ENCODE data around the gene RAP1GAP.

RAP1GAP gene

DNA sequence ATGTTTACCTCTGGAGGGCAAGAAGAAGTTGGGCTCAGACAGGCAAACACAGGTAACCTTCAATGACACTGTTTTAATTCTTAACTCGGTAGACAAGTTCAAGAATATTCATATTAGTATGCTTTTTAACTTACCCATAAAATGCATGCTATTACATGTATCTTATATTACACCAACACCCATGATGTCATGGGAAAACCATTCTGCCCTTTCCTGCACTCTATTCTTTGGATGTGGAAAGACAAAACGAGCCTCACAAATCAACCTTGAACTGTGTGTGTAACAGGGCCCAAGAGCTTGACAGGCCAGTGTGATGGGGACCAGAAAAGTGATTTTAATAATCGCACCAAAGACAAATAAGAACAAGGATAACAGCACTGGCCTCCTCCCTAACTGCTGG, 22.6 kb upstream of the RAP1GAP start:
- TF ChIP-seq, protein P1, sequence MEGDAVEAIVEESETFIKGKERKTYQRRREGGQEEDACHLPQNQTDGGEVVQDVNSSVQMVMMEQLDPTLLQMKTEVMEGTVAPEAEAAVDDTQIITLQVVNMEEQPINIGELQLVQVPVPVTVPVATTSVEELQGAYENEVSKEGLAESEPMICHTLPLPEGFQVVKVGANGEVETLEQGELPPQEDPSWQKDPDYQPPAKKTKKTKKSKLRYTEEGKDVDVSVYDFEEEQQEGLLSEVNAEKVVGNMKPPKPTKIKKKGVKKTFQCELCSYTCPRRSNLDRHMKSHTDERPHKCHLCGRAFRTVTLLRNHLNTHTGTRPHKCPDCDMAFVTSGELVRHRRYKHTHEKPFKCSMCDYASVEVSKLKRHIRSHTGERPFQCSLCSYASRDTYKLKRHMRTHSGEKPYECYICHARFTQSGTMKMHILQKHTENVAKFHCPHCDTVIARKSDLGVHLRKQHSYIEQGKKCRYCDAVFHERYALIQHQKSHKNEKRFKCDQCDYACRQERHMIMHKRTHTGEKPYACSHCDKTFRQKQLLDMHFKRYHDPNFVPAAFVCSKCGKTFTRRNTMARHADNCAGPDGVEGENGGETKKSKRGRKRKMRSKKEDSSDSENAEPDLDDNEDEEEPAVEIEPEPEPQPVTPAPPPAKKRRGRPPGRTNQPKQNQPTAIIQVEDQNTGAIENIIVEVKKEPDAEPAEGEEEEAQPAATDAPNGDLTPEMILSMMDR (IDR thresholded peaks at IDR 0.05; ENCODE audit: low read depth, low read length, missing control alignments), result no peak
- no peak overlapping the region for H3K4me3 ChIP-seq (replicated peaks; ENCODE audit: low read depth, low read length)
- DNase-seq (ENCODE audit: extremely low read depth, low read depth), result no peak

DNA sequence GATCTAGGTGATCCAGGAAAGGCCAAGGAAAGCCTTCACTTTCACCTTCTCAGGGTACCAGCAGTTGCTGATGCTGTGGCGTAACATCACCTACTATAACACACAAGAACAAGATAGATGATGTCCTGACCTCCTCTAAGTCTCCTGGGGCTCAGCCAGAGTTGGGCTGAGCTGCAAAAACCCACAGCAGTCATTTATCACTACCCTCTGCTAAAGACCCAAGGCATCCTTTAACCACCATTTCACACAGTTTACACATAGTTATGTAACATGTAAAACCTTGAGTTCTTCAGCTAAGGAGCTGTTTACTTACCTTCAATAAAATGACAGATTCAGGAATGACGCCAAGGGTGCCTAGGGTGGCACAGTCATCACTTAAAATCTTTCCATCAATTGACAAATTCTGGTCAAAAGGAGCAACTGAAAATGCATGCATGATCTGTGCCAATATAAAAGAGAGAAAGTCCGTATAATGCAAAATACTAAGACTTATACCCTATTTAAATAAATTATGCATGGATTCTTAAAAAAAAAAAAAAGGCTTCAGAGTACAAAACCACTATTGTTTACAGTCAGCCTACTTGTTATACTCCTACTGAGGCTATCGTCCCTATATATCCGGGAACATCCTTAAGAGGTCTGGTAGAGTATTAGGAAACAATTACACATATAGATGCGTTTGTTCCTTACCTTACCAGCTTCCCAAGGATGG, 20.7 kb upstream of the RAP1GAP start:
- no peak overlapping the region for H3K4me3 ChIP-seq (replicated peaks; ENCODE audit: low read depth, low read length)
- TF ChIP-seq, protein P1 (IDR thresholded peaks at IDR 0.05; ENCODE audit: low read depth, low read length, missing control alignments), result no peak
- no peak for DNase-seq (ENCODE audit: extremely low read depth, low read depth)

DNA sequence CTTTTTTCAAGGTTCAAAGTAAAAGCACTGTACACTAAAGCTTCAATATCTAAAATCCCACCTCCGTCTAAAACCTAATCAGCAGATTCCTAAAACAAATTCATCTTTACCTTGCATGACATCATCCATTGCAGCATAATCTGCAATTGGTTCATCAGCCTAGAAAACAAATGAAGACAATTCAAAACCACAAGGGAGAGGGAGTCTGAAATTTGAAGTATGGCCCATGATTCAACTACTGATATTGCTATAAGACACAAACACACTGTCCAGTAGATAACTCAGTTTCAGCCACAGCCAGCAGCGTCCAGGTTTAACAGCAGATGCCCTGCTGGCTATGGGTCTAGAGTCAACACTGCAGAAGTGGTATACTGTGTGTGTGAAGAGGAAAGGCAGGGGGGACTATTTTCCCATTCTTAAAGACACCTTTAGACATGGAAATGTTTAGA, 17.9 kb upstream of the RAP1GAP start:
- no peak for DNase-seq (ENCODE audit: extremely low read depth, low read depth)
- TF ChIP-seq, protein P1 (IDR thresholded peaks at IDR 0.05; ENCODE audit: low read depth, low read length, missing control alignments), result no peak
- H3K4me3 ChIP-seq (replicated peaks; ENCODE audit: low read depth, low read length), result no peak overlapping the region

- H3K4me3 ChIP-seq (replicated peaks; ENCODE audit: low read depth, low read length), result no peak overlapping the region
- no peak for DNase-seq (ENCODE audit: extremely low read depth, low read depth)
- TF ChIP-seq, protein P1 (IDR thresholded peaks at IDR 0.05; ENCODE audit: low read depth, low read length, missing control alignments), result no peak
These were observed 17.0 kb upstream of the RAP1GAP start for GRCh38 chr1:21685946-21686678.

GRCh38 chr1:21681426-21681825, 12.3 kb upstream of the RAP1GAP start:
- H3K4me3 ChIP-seq (replicated peaks; ENCODE audit: low read depth, low read length), result no peak overlapping the region
- no peak for DNase-seq (ENCODE audit: extremely low read depth, low read depth)
- TF ChIP-seq, protein P1 (IDR thresholded peaks at IDR 0.05; ENCODE audit: low read depth, low read length, missing control alignments), result no peak

- TF ChIP-seq, protein P1 (IDR thresholded peaks at IDR 0.05; ENCODE audit: low read depth, low read length, missing control alignments), result no peak
These were observed 11.8 kb upstream of the RAP1GAP start for GRCh38 chr1:21680918-21681317.

More at GRCh38 chr1:21680918-21681317, 11.8 kb upstream of the RAP1GAP start:
- no peak for DNase-seq (ENCODE audit: extremely low read depth, low read depth)
- no peak overlapping the region for H3K4me3 ChIP-seq (replicated peaks; ENCODE audit: low read depth, low read length)

Measured in HFF-Myc (cell line).